GM06990 (cell line): ENCODE measurements around the gene SUPT3H.

Source experiments
- DNase-seq: peaks from one replicate; pipeline ENCODE4 v3.0.0-alpha.2; 2011; ENCODE audit not compliant: insufficient read length; ENCODE audit errors: extremely low read depth
- H3K27me3 ChIP-seq: replicated peaks from 2 replicates; pipeline ENCODE4 v1.6.0; 2011; ENCODE audit warnings: low read length; ENCODE audit not compliant: control insufficient read depth, insufficient read depth
- H3K36me3 ChIP-seq: 2 replicates; pipeline ENCODE4 v1.5.1; 2011; ENCODE audit warnings: low read length; ENCODE audit not compliant: control insufficient read depth, insufficient read depth
- H3K4me3 ChIP-seq: replicated peaks from 2 replicates; pipeline ENCODE4 v1.5.1; 2011; ENCODE audit warnings: low read depth, mild to moderate bottlenecking, control low read depth, low read length
- CTCF ChIP-seq: IDR thresholded peaks from 2 replicates; pipeline ENCODE4 v1.5.1; 2011; ENCODE audit warnings: low read length, control low read depth, mild to moderate bottlenecking, inconsistent platforms; ENCODE audit not compliant: insufficient read depth, poor library complexity, severe bottlenecking

The SUPT3H gene

GRCh38 chr6:45417436-45417835 is 39.7 kb upstream of the SUPT3H start:
- TF ChIP-seq CTCF: no peak

GRCh38 chr6:45416700-45417099 is 39.0 kb upstream of the SUPT3H start:
- Histone ChIP-seq H3K4me3 (no peak overlapping the region), H3K36me3 (no peaks in the 10 kb centered on the region), H3K27me3 (peaks cover 2% of the 10 kb centered on the region; the same call in 1 of the 2 replicates)
- no peak for DNase-seq
- no peak for TF ChIP-seq CTCF

More at GRCh38 chr6:45417436-45417835, 39.7 kb upstream of the SUPT3H start:
- no peaks in the 10 kb centered on the region for H3K36me3 ChIP-seq
- H3K4me3 ChIP-seq: no peak overlapping the region
- peaks cover 2% of the 10 kb centered on the region; the same call in 1 of the 2 replicates for H3K27me3 ChIP-seq
- DNase-seq: no peak

- peaks cover 2% of the 10 kb centered on the region; the same call in 1 of the 2 replicates for H3K27me3 ChIP-seq
- no peak for TF ChIP-seq CTCF
- no peak for DNase-seq
- H3K36me3 ChIP-seq: no peaks in the 10 kb centered on the region
- H3K4me3 ChIP-seq: no peak overlapping the region
These were observed 38.2 kb upstream of the SUPT3H start for GRCh38 chr6:45415788-45416518.

- no peak overlapping the region for H3K4me3 ChIP-seq
- H3K36me3 ChIP-seq: no peaks in the 10 kb centered on the region
- DNase-seq: no peak
- peaks cover 2% of the 10 kb centered on the region; the same call in 1 of the 2 replicates for H3K27me3 ChIP-seq
- no peak for TF ChIP-seq CTCF
These were observed 37.6 kb upstream of the SUPT3H start for GRCh38 chr6:45415315-45415714.

- no peaks in the 10 kb centered on the region for H3K27me3 ChIP-seq
- H3K36me3 ChIP-seq: no peaks in the 10 kb centered on the region
- no peak for DNase-seq
- H3K4me3 ChIP-seq: no peak overlapping the region
- TF ChIP-seq CTCF: no peak
These were observed 34.2 kb upstream of the SUPT3H start for GRCh38 chr6:45411959-45412358.
